Peyer's patch (tissue), 4 donors: Measurements from ENCODE around the gene LYSET. TPM values are rescaled to one million over a fixed set of nuclear protein-coding genes. Genes with fewer than 3 reads are reported as not detected.

Experiments used
- DNase-seq, 3 donors: peaks; one replicate each; pipeline ENCODE4 v3.0.0-alpha.2; 2017 to 2019
- H3K27ac ChIP-seq, 4 donors: fragments of 200-600 bp; sonication (generic); one replicate each; pipeline ENCODE4 v1.5.1; 2016 to 2019
- H3K27me3 ChIP-seq, 2 donors: fragments of 200-600 bp; sonication (generic); one replicate each; pipeline ENCODE4 v1.5.1; 2019
- H3K36me3 ChIP-seq, 3 donors: fragments of 200-600 bp; sonication (generic); one replicate each; pipeline ENCODE4 v1.5.1; 2016 to 2019
- H3K4me1 ChIP-seq, 4 donors: fragments of 200-600 bp; sonication (generic); one replicate each; pipeline ENCODE4 v1.5.1; 2016 to 2019
- H3K4me3 ChIP-seq, 4 donors: fragments of 200-600 bp; sonication (generic); 1 replicate in 3 of 4; 2 replicates in 1 of 4; pipeline ENCODE4 v1.5.1; 2016 to 2019; ENCODE audit warnings: mild to moderate bottlenecking in 1 of 4
- H3K9me3 ChIP-seq, 4 donors: fragments of 200-600 bp; sonication (generic); one replicate each; pipeline ENCODE4 v1.5.1; 2016 to 2019; ENCODE audit warnings: mild to moderate bottlenecking in 1 of 4
- CTCF ChIP-seq, 6 experiments: fragments of 450-650 bp in 4 of 6; fragments of 200-600 bp in 2 of 6; sonication (generic) in 1 of 6; IDR thresholded peaks; one replicate each; pipeline ENCODE4 v1.5.1; 2017 to 2019; ENCODE audit warnings: antibody characterized with exemption in 6 of 6, mild to moderate bottlenecking in 3 of 6, moderate library complexity in 1 of 6
- POLR2A ChIP-seq, 2 donors: fragments of 450-650 bp; IDR thresholded peaks; one replicate each; pipeline ENCODE4 v1.5.1; 2017; ENCODE audit warnings: antibody characterized with exemption in 2 of 2, mild to moderate bottlenecking in 2 of 2, moderate library complexity in 2 of 2
- total RNA-seq, 4 donors: library from RNA; depleted of rRNA; stranded (reverse); fragments of >200 nt; gene quantifications; one replicate each; pipeline ENCODE4 v1.1.0, GENCODE V29; 2016

Gene LYSET
- total RNA-seq, 4 donors from 2014 or later, result 6.0 to 9.9 (median 8.3) TPM

- Histone ChIP-seq H3K36me3 (no peaks in the 10 kb centered on the region), H3K27ac (no peak overlapping the region), H3K4me1 (no peaks in the 10 kb centered on the region), H3K9me3 (no peaks in the 10 kb centered on the region), H3K4me3 (no peak overlapping the region), H3K27me3 (no peaks in the 10 kb centered on the region)
- DNase-seq, result peak in 1 of 3 donors; percentile 10
- TF ChIP-seq POLR2A (IDR thresholded peaks at IDR 0.05), result no peak
- no peak for TF ChIP-seq CTCF (IDR thresholded peaks at IDR 0.05)
Observed at GRCh38 chr14:93175492-93175891, 9.6 kb upstream of the LYSET start.

- no peaks in the 10 kb centered on the region for H3K9me3 ChIP-seq
- peaks cover 0 to 21% (median 7%) of the 10 kb centered on the region in 4 donors for H3K4me1 ChIP-seq
- peaks cover 0 to 30% (median 0%) of the 10 kb centered on the region in 3 donors for H3K36me3 ChIP-seq
- H3K4me3 ChIP-seq, result peak overlapping the region; percentile 77 to 99 (median 87)
- peak overlapping the region; percentile 94 to 99 (median 98) for H3K27ac ChIP-seq
- no peak for TF ChIP-seq POLR2A (IDR thresholded peaks at IDR 0.05)
- no peak for TF ChIP-seq CTCF (IDR thresholded peaks at IDR 0.05)
- H3K27me3 ChIP-seq, result no peaks in the 10 kb centered on the region
- DNase-seq, result no peak
Observed at GRCh38 chr14:93183596-93184317, 1.4 kb upstream of the LYSET start.

DNA sequence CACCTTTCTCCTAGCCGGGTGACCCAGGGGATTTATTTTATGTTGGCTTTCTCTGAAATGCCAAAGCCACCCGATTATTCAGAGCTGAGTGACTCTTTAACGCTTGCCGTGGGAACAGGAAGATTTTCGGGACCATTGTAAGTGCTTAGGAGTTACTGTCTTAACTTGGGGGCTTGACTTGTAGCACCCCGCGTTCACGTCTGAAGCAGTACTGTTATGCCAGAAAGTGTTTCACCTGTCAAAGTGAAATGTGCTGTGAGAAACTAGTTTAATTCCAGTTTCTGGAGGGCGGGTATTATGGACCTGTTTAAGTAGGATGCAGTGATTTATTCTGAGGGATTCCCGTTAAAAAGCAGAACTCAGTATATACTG lies 218 bp downstream of the LYSET start:
- Histone ChIP-seq H3K27ac (peak overlapping the region; percentile 94 to 99 (median 98)), H3K4me1 (peaks cover 0 to 21% (median 7%) of the 10 kb centered on the region in 4 donors), H3K4me3 (peak overlapping the region; percentile 77 to 99 (median 87)), H3K27me3 (no peaks in the 10 kb centered on the region), H3K36me3 (peaks cover 0 to 30% (median 0%) of the 10 kb centered on the region in 3 donors), H3K9me3 (no peaks in the 10 kb centered on the region)
- DNase-seq, result no peak
- TF ChIP-seq CTCF (IDR thresholded peaks at IDR 0.05) (no peak), POLR2A (IDR thresholded peaks at IDR 0.05) (no peak)

DNA sequence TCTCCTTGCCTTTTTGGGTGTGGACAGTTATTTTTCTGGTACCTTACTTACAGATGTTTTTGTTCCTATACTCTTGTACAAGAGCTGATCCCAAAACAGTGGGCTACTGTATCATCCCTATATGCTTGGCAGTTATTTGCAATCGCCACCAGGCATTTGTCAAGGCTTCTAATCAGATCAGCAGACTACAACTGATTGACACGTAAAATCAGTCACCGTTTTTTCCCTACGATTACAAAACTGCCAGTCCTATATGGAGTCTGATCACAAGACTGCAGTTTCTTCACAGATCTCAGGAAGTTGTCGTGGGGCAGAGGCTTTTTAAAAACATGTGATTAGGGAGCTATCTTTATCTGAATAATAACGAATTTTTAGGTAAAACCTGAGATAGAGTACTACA lies 1.3 kb downstream of the LYSET start:
- H3K36me3 ChIP-seq, result peaks cover 0 to 27% (median 0%) of the 10 kb centered on the region in 3 donors
- no peak for DNase-seq
- H3K4me3 ChIP-seq, result no peak overlapping the region
- H3K27me3 ChIP-seq, result no peaks in the 10 kb centered on the region
- no peaks in the 10 kb centered on the region for H3K9me3 ChIP-seq
- H3K4me1 ChIP-seq, result peaks cover 0 to 21% (median 7%) of the 10 kb centered on the region in 4 donors
- no peak for TF ChIP-seq POLR2A (IDR thresholded peaks at IDR 0.05)
- H3K27ac ChIP-seq, result no peak overlapping the region

DNA sequence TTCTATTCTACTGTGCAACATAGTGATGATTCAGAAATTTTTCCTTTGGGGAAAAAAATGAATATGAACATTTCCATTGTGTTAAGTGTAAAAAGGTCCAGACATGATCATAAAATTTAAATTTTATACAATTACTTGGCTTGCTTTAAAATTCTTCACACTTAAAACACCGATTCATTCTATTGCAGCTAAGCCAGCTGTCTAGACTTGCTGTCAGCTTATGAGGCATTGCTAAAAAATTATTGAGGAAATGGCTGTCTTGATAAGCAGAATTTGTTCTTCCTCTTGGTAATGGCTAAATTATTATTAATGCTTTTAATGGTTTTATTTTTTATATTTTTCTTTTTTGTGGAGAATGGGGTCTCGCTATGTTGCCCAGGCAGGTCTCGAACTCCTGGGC lies 1.8 kb downstream of the LYSET start:
- Histone ChIP-seq H3K27ac (no peak overlapping the region), H3K4me3 (no peak overlapping the region), H3K36me3 (peaks cover 0 to 22% (median 0%) of the 10 kb centered on the region in 3 donors), H3K9me3 (no peaks in the 10 kb centered on the region), H3K4me1 (peaks cover 0 to 21% (median 7%) of the 10 kb centered on the region in 4 donors), H3K27me3 (no peaks in the 10 kb centered on the region)
- TF ChIP-seq CTCF (IDR thresholded peaks at IDR 0.05) (no peak), POLR2A (IDR thresholded peaks at IDR 0.05) (no peak)
- DNase-seq, result no peak

GRCh38 chr14:93195316-93195999 lies 10.3 kb downstream of the LYSET start:
- Histone ChIP-seq H3K9me3 (no peaks in the 10 kb centered on the region), H3K4me3 (no peak overlapping the region), H3K27me3 (no peaks in the 10 kb centered on the region), H3K4me1 (no peaks in the 10 kb centered on the region), H3K36me3 (peaks cover 0 to 8% (median 0%) of the 10 kb centered on the region in 3 donors), H3K27ac (no peak overlapping the region)
- TF ChIP-seq POLR2A (IDR thresholded peaks at IDR 0.05), result no peak
- no peak for TF ChIP-seq CTCF (IDR thresholded peaks at IDR 0.05)
- DNase-seq, result no peak
